ENCODE measurements around the gene ATOSB. TPM values are rescaled to one million over a fixed set of nuclear protein-coding genes. Genes with fewer than 3 reads are reported as not detected.

Gene ATOSB
- total RNA-seq, 4 donors from 2014 or later = 0.51 to 14.8 (median 4.1) TPM

- TF ChIP-seq POLR2A (IDR thresholded peaks at IDR 0.05) (no peak), CTCF (IDR thresholded peaks at IDR 0.05) (no peak)
- no peak overlapping the region for H3K4me3 ChIP-seq
- H3K36me3 ChIP-seq = no peaks in the 10 kb centered on the region
- H3K27ac ChIP-seq = no peak overlapping the region
- no peaks in the 10 kb centered on the region for H3K9me3 ChIP-seq
- H3K4me1 ChIP-seq = peaks cover 0 to 10% of the 10 kb centered on the region in 2 donors
- intact Hi-C loops (cut with DNase I; ENCODE audit: low total_unique reads) = no loop called here
- no peak for DNase-seq
- H3K27me3 ChIP-seq = no peaks in the 10 kb centered on the region
Measured at GRCh38 chr9:35108461-35108860, 7.2 kb downstream of the ATOSB start.

- intact Hi-C loops (cut with DNase I; ENCODE audit: low total_unique reads) = no loop called here
Measured at GRCh38 chr9:35107297-35108290, 8.1 kb downstream of the ATOSB start.

GRCh38 chr9:35106343-35106730, 9.3 kb downstream of the ATOSB start:
- intact Hi-C loops (cut with DNase I; ENCODE audit: low total_unique reads) = no loop called here

More at GRCh38 chr9:35107297-35108290, 8.1 kb downstream of the ATOSB start:
- Histone ChIP-seq H3K4me1 (peaks cover 0 to 10% of the 10 kb centered on the region in 2 donors), H3K27me3 (no peaks in the 10 kb centered on the region), H3K36me3 (no peaks in the 10 kb centered on the region), H3K27ac (no peak overlapping the region), H3K9me3 (no peaks in the 10 kb centered on the region), H3K4me3 (no peak overlapping the region)
- no peak for DNase-seq
- TF ChIP-seq CTCF (IDR thresholded peaks at IDR 0.05) (no peak), POLR2A (IDR thresholded peaks at IDR 0.05) (no peak)

GRCh38 chr9:35105571-35106342, 9.9 kb downstream of the ATOSB start:
- Histone ChIP-seq H3K4me1 (peaks cover 0 to 7% of the 10 kb centered on the region in 2 donors), H3K27me3 (no peaks in the 10 kb centered on the region), H3K9me3 (no peaks in the 10 kb centered on the region), H3K36me3 (no peaks in the 10 kb centered on the region), H3K4me3 (no peak overlapping the region), H3K27ac (no peak overlapping the region)
- intact Hi-C loops (cut with DNase I; ENCODE audit: low total_unique reads) = no loop called here
- no peak for DNase-seq
- TF ChIP-seq CTCF (IDR thresholded peaks at IDR 0.05) (no peak), POLR2A (IDR thresholded peaks at IDR 0.05) (no peak)

More at GRCh38 chr9:35106343-35106730, 9.3 kb downstream of the ATOSB start:
- Histone ChIP-seq H3K4me1 (peaks cover 0 to 10% of the 10 kb centered on the region in 2 donors), H3K36me3 (no peaks in the 10 kb centered on the region), H3K4me3 (no peak overlapping the region), H3K9me3 (no peaks in the 10 kb centered on the region), H3K27ac (no peak overlapping the region), H3K27me3 (no peaks in the 10 kb centered on the region)
- DNase-seq = no peak
- no peak for TF ChIP-seq POLR2A (IDR thresholded peaks at IDR 0.05)
- TF ChIP-seq CTCF (IDR thresholded peaks at IDR 0.05) = no peak
